Prostate gland (tissue), 2 donors: ENCODE data around the gene GPRIN3. TPM values are rescaled to one million over a fixed set of nuclear protein-coding genes. Genes with fewer than 3 reads are reported as not detected.

Experiments
- DNase-seq: peaks from one replicate; pipeline ENCODE4 v3.0.0-alpha.2; 2019; ENCODE audit warnings: low spot score
- H3K27ac ChIP-seq, 2 donors: fragments of 200-600 bp; sonication (generic); 2 replicates each; pipeline ENCODE4 v1.5.1; 2017 to 2019
- H3K27me3 ChIP-seq: fragments of 200-600 bp; sonication (generic); replicated peaks from 2 replicates; pipeline ENCODE4 v1.5.1; 2019; ENCODE audit not compliant: insufficient read depth
- H3K36me3 ChIP-seq, 2 donors: fragments of 200-600 bp; sonication (generic); 1 replicate in 1 of 2; 2 replicates in 1 of 2; pipeline versions ENCODE4 v1.5.1 to v1.8.1; 2017 to 2019
- H3K4me1 ChIP-seq: fragments of 200-600 bp; sonication (generic); replicated peaks from 2 replicates; pipeline ENCODE4 v1.5.1; 2019
- H3K4me3 ChIP-seq, 2 donors: fragments of 200-600 bp; sonication (generic); 2 replicates each; pipeline ENCODE4 v1.5.1; 2017 to 2019
- H3K9me3 ChIP-seq: fragments of 200-600 bp; sonication (generic); 2 replicates; pipeline ENCODE4 v1.5.1; 2017
- CTCF ChIP-seq, 4 experiments: fragments of 200-600 bp in 2 of 4; fragments of 450-650 bp in 2 of 4; sonication (generic) in 2 of 4; IDR thresholded peaks; 1 replicate in 3 of 4; 2 replicates in 1 of 4; pipeline ENCODE4 v1.5.1; 2016 to 2019; ENCODE audit warnings: antibody characterized with exemption in 4 of 4, mild to moderate bottlenecking in 2 of 4, moderate library complexity in 2 of 4
- POLR2A ChIP-seq: fragments of 450-650 bp; IDR thresholded peaks from one replicate; pipeline ENCODE4 v1.6.1; 2016; ENCODE audit warnings: antibody characterized with exemption, mild to moderate bottlenecking
- POLR2AphosphoS5 ChIP-seq: sonication (generic); formaldehyde crosslinking; IDR thresholded peaks from one replicate; pipeline ENCODE4 v1.6.1; 2017; ENCODE audit warnings: antibody characterized with exemption
- WGBS: methylation state at CpG from one replicate; pipeline ENCODE4 v1.1.5; 2018; 5-methylcytosine and 5-hydroxymethylcytosine counted together
- intact Hi-C: fragments of 100-400 bp; cut with DNase I; formaldehyde crosslinking; loops from one replicate; pipeline ENCODE4 v1.14.2; 2022
- total RNA-seq, 2 donors: library from RNA; depleted of rRNA; stranded (reverse); fragments of >200 nt; gene quantifications; one replicate each; pipeline ENCODE4 v1.1.0, GENCODE V29; 2016

The GPRIN3 gene
- total RNA-seq, 2 donors from 2014 or later: 0.77 to 2.4 TPM

GRCh38 chr4:89303177-89303576, 4.4 kb downstream of the GPRIN3 start:
- Histone ChIP-seq H3K36me3 (no peaks in the 10 kb centered on the region), H3K4me3 (no peak overlapping the region), H3K4me1 (no peaks in the 10 kb centered on the region), H3K27me3 (no peaks in the 10 kb centered on the region), H3K9me3 (no peaks in the 10 kb centered on the region), H3K27ac (no peak overlapping the region)
- WGBS: 67% methylated on average over 7 of the region's 7 CpGs
- intact Hi-C loops: no loop called here
- TF ChIP-seq POLR2A: no peak
- no peak for TF ChIP-seq CTCF (IDR thresholded peaks at IDR 0.05)
- TF ChIP-seq POLR2AphosphoS5: no peak
- no peak for DNase-seq

- Histone ChIP-seq H3K27ac (no peak overlapping the region), H3K4me3 (no peak overlapping the region), H3K9me3 (no peaks in the 10 kb centered on the region), H3K36me3 (no peaks in the 10 kb centered on the region), H3K27me3 (no peaks in the 10 kb centered on the region), H3K4me1 (no peaks in the 10 kb centered on the region)
- no peak for DNase-seq
- 86% methylated on average over 3 of the region's 3 CpGs for WGBS
- TF ChIP-seq CTCF (IDR thresholded peaks at IDR 0.05): no peak
- intact Hi-C loops: no loop called here
Observed at GRCh38 chr4:89301902-89302301, 5.7 kb downstream of the GPRIN3 start.

- 85% methylated on average over 1 of the region's 1 CpG for WGBS
- H3K9me3 ChIP-seq: no peaks in the 10 kb centered on the region
- H3K27me3 ChIP-seq: no peaks in the 10 kb centered on the region
- no peak overlapping the region for H3K27ac ChIP-seq
- H3K4me3 ChIP-seq: no peak overlapping the region
- TF ChIP-seq POLR2AphosphoS5: no peak
- TF ChIP-seq CTCF (IDR thresholded peaks at IDR 0.05): no peak
- TF ChIP-seq POLR2A: no peak
- H3K4me1 ChIP-seq: no peaks in the 10 kb centered on the region
- no peaks in the 10 kb centered on the region for H3K36me3 ChIP-seq
- no peak for DNase-seq
- intact Hi-C loops: no loop called here
Observed at GRCh38 chr4:89301003-89301402, 6.6 kb downstream of the GPRIN3 start.

GRCh38 chr4:89300499-89300898, 7.1 kb downstream of the GPRIN3 start:
- 95% methylated on average over 1 of the region's 1 CpG for WGBS
- no peak for DNase-seq
- Histone ChIP-seq H3K4me3 (no peak overlapping the region), H3K9me3 (no peaks in the 10 kb centered on the region), H3K27me3 (no peaks in the 10 kb centered on the region), H3K4me1 (no peaks in the 10 kb centered on the region), H3K36me3 (no peaks in the 10 kb centered on the region), H3K27ac (no peak overlapping the region)
- intact Hi-C loops: no loop called here
- TF ChIP-seq POLR2A (no peak), CTCF (IDR thresholded peaks at IDR 0.05) (no peak), POLR2AphosphoS5 (no peak)

GRCh38 chr4:89300060-89300459, 7.5 kb downstream of the GPRIN3 start:
- TF ChIP-seq POLR2AphosphoS5: no peak
- no peak for TF ChIP-seq CTCF (IDR thresholded peaks at IDR 0.05)
- no peak for TF ChIP-seq POLR2A
- WGBS: 46% methylated on average over 2 of the region's 2 CpGs
- Histone ChIP-seq H3K36me3 (no peaks in the 10 kb centered on the region), H3K27me3 (no peaks in the 10 kb centered on the region), H3K4me1 (no peaks in the 10 kb centered on the region), H3K27ac (no peak overlapping the region), H3K4me3 (no peak overlapping the region), H3K9me3 (no peaks in the 10 kb centered on the region)
- DNase-seq: no peak
- intact Hi-C loops: no loop called here
